Renal pelvis (tissue), 4 donors: Measurements from ENCODE around the gene FBXO42. TPM values are rescaled to one million over a fixed set of nuclear protein-coding genes. Genes with fewer than 3 reads are reported as not detected.
"Not testable (repeated sequence)": the region's sequence is repeated elsewhere in the genome, so short reads cannot be mapped to it uniquely, and the experiment has no call there.

Experiments used
- DNase-seq: peaks from one replicate; pipeline ENCODE4 v3.0.0-alpha.2; 2013
- polyA plus RNA-seq, 3 donors: library from polyadenylated mRNA; unstranded; fragments of 120-200 nt; gene quantifications; one replicate each; pipeline ENCODE4 v1.2.1, GENCODE V29; 2013; ENCODE audit not compliant: insufficient read length in 3 of 3

The FBXO42 gene
- polyA plus RNA-seq, 3 donors, result 21.8 to 25.0 (median 23.9) TPM

- DNase-seq, result not testable (repeated sequence)
These were observed 106.0 kb downstream of the FBXO42 start for GRCh38 chr1:16246239-16246638.

- DNase-seq, result no peak
These were observed 106.6 kb downstream of the FBXO42 start for GRCh38 chr1:16245476-16246196.

DNA sequence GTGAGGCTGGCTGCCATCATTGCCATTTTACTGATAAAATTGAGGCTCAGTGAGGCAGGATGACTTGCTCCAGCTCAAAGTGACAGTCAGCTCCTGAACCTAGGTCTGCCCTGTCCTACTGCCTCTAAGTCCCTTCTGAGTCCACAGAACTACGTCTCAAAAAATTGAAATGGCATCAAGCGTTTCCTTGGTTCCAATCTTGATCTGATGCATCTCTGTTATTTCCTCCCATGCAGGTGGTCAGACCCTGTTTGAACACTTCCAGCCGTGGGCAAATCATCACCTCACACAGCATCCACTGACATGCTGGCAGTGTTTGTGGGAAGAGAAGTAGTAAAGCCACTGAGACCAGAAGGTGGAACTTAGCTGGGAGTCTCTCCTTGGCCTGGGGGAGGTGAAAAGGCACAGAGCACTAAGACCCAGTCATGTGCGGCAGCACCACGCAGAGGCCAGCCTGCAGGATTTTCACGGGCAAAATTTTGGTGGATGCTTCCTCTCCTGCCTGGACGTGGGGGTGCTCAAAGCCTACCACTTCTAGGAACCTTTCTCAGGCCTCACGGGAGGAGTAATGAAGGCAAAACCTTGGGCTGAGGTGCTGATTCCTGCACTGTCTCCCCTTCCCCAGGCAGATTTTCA lies 107.5 kb downstream of the FBXO42 start:
- DNase-seq, result no peak

DNA sequence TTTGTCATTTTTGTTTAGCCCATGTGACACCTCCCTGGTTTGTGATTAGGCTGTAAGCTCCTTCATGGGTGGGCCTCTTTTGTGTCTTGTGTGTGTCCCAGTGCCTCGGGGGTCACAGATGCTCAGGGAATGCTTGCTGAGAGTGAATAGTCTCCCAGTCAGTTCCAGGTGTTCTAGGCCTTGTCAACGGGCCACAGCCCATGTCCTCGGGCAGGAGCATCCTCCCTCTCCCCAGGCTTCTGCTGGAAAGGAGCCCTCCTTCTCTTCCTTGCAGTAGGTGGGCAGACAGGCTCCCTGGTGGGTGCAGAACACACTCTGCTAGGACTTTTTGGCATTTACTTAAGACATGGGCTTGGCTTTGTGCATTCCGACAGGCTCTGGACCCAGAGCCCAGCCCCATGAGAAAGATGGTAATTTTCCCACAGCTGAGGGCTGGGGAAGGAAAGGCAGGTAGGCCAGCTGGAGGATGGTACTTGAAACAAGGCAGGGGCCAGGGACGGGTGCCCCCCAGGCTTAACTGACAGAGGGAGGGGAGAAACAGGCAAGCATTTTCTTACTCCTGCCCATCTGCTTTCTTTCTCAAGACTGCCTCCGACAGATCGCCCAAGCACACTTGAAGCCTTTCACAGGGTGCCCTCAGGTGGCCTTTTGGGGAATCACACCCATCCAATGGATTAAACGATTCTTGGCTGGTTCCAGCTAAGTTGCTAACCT lies 108.2 kb downstream of the FBXO42 start:
- peak; percentile 83 for DNase-seq

DNA sequence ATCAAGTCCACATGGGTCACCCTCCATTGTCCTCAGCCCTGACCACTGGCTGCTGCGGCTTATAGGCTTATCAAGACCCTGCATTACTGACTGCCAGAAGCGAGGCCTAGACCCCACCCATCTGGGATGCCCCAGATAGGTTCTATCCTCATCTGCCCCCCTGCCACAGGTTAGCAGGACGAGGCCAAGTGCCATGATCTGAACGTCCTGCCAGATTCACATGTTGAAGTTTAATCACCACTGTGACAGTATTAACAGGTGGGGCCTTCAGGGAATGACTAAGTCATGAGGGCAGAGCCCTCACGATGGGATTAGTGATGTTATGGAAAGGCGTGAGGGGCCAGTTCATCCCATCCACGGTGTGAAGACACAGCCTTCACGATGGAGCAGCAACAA lies 109.1 kb downstream of the FBXO42 start:
- DNase-seq, result no peak

- no peak for DNase-seq
These were observed 109.6 kb downstream of the FBXO42 start for GRCh38 chr1:16242556-16243214.

GRCh38 chr1:16241221-16241708 lies 111.0 kb downstream of the FBXO42 start:
- no peak for DNase-seq

- DNase-seq, result no peak
These were observed 112.2 kb downstream of the FBXO42 start for GRCh38 chr1:16239972-16240491.

DNA sequence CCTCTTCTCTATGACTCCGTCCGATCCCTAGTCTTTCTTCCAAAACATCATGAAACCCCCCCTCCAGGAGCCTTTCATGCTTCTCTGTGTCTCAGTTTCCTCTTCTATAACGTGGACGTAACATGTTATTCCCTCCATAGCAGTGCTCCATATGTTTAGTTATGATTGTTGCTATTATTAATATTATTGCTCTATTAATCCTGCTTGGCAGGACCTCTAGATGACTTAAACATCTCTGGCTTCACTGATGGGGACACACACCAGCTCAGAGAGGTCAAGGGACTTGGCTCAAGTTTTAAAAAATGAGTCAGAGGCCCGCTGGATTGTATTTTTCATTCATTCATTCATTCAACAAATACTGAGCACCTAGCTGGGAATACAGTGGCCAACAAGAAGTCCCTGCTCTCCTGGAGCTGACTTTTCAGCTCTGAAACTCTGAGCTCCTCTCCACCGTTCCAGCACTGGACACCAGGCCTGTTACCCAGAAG lies 114.9 kb downstream of the FBXO42 start:
- no peak for DNase-seq

DNA sequence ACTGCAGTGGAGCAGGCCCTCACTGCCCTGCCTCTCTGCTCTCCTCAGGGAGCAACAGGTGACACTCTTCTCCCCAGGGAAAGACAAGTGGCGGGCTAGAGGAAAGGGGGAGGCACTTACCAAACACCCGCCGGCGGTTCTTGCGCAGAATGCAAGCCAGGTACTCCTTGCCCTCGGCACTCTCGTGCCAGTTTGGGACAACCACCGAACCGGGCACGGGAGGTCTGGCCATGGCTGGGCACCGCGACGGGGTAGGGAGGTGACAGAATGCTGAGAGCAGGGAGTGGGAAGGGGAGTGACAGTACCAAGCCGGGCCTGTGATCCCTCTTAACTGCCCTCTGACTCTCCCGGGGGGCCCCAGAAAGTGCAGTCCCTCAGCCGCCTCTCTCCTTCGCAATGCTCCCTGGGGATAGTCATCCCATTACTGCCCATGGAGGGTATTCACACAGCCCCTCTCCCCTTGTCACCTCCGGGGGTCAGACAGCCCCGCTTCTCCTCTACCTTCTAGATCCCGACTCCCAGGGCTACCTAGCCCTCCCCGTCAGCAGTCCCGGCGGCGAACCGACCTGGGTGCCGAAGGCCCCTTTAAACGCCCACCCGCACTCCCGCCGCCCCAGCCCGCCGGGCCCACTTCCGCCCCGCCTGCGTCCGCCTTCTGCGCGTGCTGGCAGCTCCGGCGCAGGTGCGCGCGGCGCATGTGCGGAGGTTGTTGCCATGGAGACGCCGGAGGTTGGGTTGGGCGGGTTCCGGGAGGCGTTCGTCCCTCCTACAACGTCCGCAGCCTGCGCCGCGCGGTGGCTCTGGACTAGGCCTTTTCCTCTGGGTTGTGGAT lies 115.6 kb downstream of the FBXO42 start, which contains the start of gene CPLANE2:
Gene CPLANE2 (minus strand): TSS at position 673 of the 832 bp plus-strand sequence. CDS start 441 bp downstream, at position 232.
- peak; percentile 92 for DNase-seq

- no peak for DNase-seq
These were observed 116.3 kb downstream of the FBXO42 start for GRCh38 chr1:16235944-16236510.

DNA sequence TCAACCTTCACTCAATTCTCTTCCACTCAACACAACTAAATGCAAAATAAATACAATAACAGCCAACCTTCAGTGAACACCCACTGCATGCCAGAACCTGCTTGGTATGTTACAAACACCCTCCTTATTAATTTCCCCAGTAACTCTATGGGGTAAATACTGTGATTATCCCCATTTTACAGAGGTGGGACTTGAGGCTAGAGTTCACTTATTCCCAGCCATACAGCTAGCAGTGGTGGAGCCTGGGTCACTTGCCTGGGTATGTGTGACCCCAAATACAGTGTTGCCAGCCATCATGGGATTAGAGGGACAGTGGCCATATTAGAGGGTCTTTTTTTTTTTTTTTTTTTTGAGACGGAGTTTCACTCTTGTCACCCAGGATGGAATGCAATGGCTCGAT lies 116.9 kb downstream of the FBXO42 start:
- DNase-seq, result no peak

GRCh38 chr1:16233431-16233830 lies 118.8 kb downstream of the FBXO42 start:
- DNase-seq, result no peak

DNA sequence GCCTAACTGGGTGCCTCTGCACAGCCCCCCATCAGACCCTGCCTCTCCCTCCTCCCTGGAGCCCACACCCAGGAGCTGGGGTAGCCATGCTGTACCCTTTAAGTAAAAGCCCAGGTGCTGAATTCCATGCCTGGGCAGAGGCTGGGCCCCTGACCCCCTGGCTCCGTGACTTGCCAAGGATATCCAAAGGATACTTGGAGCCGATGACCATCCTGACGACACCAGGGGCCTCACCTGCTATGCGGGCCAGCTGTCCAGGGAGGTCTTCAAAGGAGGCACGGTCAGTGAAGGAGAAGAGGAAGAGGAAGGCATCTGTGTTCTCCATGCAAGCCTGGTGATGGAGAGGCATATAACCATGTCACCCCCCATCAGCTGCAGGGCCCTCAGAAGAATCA lies 120.0 kb downstream of the FBXO42 start:
- DNase-seq, result no peak

- no peak for DNase-seq
These were observed 120.7 kb downstream of the FBXO42 start for GRCh38 chr1:16231331-16232315.

DNA sequence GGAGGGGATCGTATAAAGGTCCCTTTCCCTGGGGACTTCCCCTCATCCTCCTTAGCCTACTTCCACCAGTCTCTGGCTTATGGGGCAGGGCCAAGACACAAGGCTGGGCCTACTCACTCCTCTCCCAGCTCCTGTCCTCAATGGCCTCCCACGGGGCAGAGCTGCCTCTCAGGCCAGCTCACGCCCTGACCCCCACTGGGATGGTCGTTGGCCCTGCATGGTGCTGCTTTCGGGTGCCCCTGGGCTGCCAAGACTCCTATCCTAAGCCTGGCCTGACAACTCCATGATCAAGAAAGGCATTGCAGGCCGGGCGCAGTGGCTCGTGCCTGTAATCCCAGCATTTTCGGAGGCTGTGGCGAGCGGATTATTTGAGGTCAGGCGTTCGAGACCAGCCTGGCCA lies 121.5 kb downstream of the FBXO42 start:
- no peak for DNase-seq

GRCh38 chr1:16229976-16230740 lies 122.1 kb downstream of the FBXO42 start:
- no peak for DNase-seq

DNA sequence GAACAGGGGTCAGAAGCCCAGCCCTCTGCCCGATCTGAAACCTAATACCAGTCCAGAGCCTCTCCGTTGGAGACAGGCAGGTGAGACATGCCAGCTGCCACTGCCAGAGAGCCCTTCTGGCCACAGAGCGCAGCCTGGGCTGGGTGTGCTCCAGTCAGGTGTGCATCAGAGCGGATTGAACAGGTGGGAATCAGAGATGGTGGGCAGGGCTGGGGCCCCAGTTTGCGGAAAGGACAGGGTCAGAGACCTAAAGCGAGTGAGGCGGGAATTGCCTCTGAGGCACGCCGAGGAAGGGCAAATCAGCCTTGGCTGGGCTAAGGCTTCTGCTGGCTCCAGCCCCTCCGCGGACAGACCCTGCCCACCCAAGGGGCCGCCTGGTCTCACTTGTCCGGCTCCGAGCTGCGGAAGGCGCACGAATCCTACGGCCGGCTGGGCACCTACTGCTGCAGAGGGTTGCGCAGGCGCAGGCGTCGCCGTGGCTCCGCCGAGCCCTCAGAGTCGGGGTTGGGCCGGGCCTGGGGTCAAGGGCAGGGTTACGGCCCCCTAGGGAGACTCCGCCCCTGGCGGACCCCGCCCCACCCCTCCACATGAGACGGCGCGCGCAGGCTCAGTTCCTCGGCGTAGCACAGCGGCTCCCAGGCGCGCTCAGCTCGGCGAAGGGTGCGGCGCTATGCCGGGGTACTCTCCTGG lies 125.6 kb downstream of the FBXO42 start:
- DNase-seq, result no peak
